Neural progenitor cell (in vitro differentiated cells): ENCODE data around the gene CTNNBIP1. TPM values are rescaled to one million over a fixed set of nuclear protein-coding genes. Genes with fewer than 3 reads are reported as not detected.
A peak's percentile ranks its signal among the peaks of the same experiment; 100 is the strongest.

Source experiments
- DNase-seq: peaks from one replicate; pipeline ENCODE4 v3.0.0-alpha.2; 2016; ENCODE audit warnings: low spot score
- H2AFZ ChIP-seq: fragments of 200-600 bp; sonication (generic); replicated peaks from 2 replicates; pipeline ENCODE4 v1.6.1; 2016; ENCODE audit warnings: antibody characterized with exemption
- H3F3A ChIP-seq: fragments of 200-600 bp; sonication (generic); 2 replicates; pipeline ENCODE4 v1.6.1; 2016; ENCODE audit warnings: antibody characterized with exemption, low read depth
- H3K27ac ChIP-seq: fragments of 200-600 bp; sonication (generic); 2 replicates; pipeline ENCODE4 v1.5.1; 2016; ENCODE audit warnings: mild to moderate bottlenecking
- H3K27me3 ChIP-seq: fragments of 200-600 bp; sonication (generic); 2 replicates; pipeline ENCODE4 v1.6.1; 2016; ENCODE audit warnings: mild to moderate bottlenecking, moderate library complexity
- H3K36me3 ChIP-seq: fragments of 200-600 bp; sonication (generic); 2 replicates; pipeline ENCODE4 v1.5.1; 2016
- H3K4me1 ChIP-seq: fragments of 200-600 bp; sonication (generic); 2 replicates; pipeline ENCODE4 v1.6.1; 2016; ENCODE audit warnings: mixed run types
- H3K4me2 ChIP-seq: fragments of 200-600 bp; sonication (generic); 2 replicates; pipeline ENCODE4 v1.6.1; 2016
- H3K4me3 ChIP-seq: fragments of 200-600 bp; sonication (generic); 2 replicates; pipeline ENCODE4 v1.5.1; 2016
- H3K79me2 ChIP-seq: fragments of 200-600 bp; sonication (generic); 2 replicates; pipeline ENCODE4 v1.6.1; 2016; ENCODE audit warnings: low read depth
- H3K9ac ChIP-seq: fragments of 200-600 bp; sonication (generic); 2 replicates; pipeline ENCODE4 v1.6.1; 2016
- H3K9me3 ChIP-seq: fragments of 200-600 bp; sonication (generic); 2 replicates; pipeline ENCODE4 v1.5.1; 2016; ENCODE audit warnings: low read depth
- H4K20me1 ChIP-seq: fragments of 200-600 bp; sonication (generic); 2 replicates; pipeline ENCODE4 v1.6.1; 2016; ENCODE audit warnings: low read depth
- H3K27ac Mint-ChIP-seq: 3 replicates; pipeline ENCODE4 v1.8.0; 2021; ENCODE audit warnings: mixed read lengths
- H3K27me3 Mint-ChIP-seq: 2 replicates; pipeline ENCODE4 v1.8.0; 2022; ENCODE audit warnings: low read depth, mild to moderate bottlenecking, inconsistent platforms, moderate library complexity, mixed read lengths; ENCODE audit not compliant: insufficient read depth
- H3K36me3 Mint-ChIP-seq: 3 replicates; pipeline ENCODE4 v1.8.0; 2021; ENCODE audit warnings: mixed read lengths
- H3K4me1 Mint-ChIP-seq: 3 replicates; pipeline ENCODE4 v1.8.0; 2021; ENCODE audit warnings: mixed read lengths
- H3K4me3 Mint-ChIP-seq: 3 replicates; pipeline ENCODE4 v1.8.0; 2021; ENCODE audit warnings: mild to moderate bottlenecking, moderate library complexity, mixed read lengths
- H3K9me3 Mint-ChIP-seq: 3 replicates; pipeline ENCODE4 v1.8.0; 2020; ENCODE audit warnings: mixed read lengths
- EZH2 ChIP-seq: fragments of 200-600 bp; sonication (generic); IDR thresholded peaks from 2 replicates; pipeline ENCODE4 v1.6.1; 2017; ENCODE audit warnings: antibody characterized with exemption, mild to moderate bottlenecking, moderate library complexity
- EZH2phosphoT487 ChIP-seq: fragments of 200-600 bp; sonication (generic); IDR thresholded peaks from 2 replicates; pipeline ENCODE4 v1.6.1; 2017; ENCODE audit warnings: antibody characterized with exemption
- total RNA-seq: library from RNA; depleted of rRNA; stranded (reverse); fragments of >200 nt; gene quantifications from 2 replicates; pipeline ENCODE4 v1.2.3, GENCODE V29; 2015; ENCODE audit warnings: low replicate concordance
- TF ChIP-seq, protein P1 (sequence below): fragments of 200-600 bp; sonication (generic); IDR thresholded peaks from 2 replicates; pipeline ENCODE4 v1.5.1; 2017; ENCODE audit warnings: antibody characterized with exemption, mild to moderate bottlenecking

CTNNBIP1 gene
- total RNA-seq, 1 donor from 2014 or later = 68.8 TPM

DNA sequence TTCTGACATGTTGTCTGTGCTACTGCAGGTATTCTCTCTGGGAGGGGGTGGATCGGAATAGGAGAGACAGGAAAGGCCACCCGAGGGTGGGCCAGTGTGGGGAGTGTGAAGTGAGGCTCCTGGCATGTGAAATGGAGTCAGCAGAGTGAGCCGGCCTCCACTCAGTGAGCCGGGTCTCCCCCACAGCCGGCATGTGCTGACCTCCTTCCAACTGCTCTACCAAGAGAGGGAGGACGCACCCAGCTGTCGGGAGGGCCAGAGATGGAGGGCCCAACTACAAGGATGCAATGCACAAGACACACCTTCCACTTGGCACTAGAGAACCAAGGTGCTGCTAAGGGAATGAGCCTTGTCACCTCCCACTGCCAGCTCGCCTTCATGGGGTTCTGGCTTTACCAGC lies 58.1 kb downstream of the CTNNBIP1 start:
- no peak for TF ChIP-seq EZH2
- TF ChIP-seq, protein P1, sequence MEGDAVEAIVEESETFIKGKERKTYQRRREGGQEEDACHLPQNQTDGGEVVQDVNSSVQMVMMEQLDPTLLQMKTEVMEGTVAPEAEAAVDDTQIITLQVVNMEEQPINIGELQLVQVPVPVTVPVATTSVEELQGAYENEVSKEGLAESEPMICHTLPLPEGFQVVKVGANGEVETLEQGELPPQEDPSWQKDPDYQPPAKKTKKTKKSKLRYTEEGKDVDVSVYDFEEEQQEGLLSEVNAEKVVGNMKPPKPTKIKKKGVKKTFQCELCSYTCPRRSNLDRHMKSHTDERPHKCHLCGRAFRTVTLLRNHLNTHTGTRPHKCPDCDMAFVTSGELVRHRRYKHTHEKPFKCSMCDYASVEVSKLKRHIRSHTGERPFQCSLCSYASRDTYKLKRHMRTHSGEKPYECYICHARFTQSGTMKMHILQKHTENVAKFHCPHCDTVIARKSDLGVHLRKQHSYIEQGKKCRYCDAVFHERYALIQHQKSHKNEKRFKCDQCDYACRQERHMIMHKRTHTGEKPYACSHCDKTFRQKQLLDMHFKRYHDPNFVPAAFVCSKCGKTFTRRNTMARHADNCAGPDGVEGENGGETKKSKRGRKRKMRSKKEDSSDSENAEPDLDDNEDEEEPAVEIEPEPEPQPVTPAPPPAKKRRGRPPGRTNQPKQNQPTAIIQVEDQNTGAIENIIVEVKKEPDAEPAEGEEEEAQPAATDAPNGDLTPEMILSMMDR = no peak
- no peak for TF ChIP-seq EZH2phosphoT487
- H3K9ac ChIP-seq = no peak overlapping the region
- H2AFZ ChIP-seq = no peak overlapping the region
- H3K9me3 Mint-ChIP-seq = peaks cover 7% of the 10 kb centered on the region
- no peak overlapping the region for H3K4me3 ChIP-seq
- no peak overlapping the region for H3K27ac ChIP-seq
- peaks cover 24% of the 10 kb centered on the region for H3F3A ChIP-seq
- H3K9me3 ChIP-seq = no peaks in the 10 kb centered on the region
- no peaks in the 10 kb centered on the region for H3K79me2 ChIP-seq
- no peak overlapping the region for H3K4me2 ChIP-seq
- peaks cover 24% of the 10 kb centered on the region for H3K4me1 Mint-ChIP-seq
- peaks cover 16% of the 10 kb centered on the region for H3K36me3 Mint-ChIP-seq
- H3K4me1 ChIP-seq = peaks cover 21% of the 10 kb centered on the region
- no peak overlapping the region for H3K27ac Mint-ChIP-seq
- H3K36me3 ChIP-seq = no peaks in the 10 kb centered on the region
- H3K4me3 Mint-ChIP-seq = no peak overlapping the region
- H3K27me3 Mint-ChIP-seq = no peaks in the 10 kb centered on the region
- no peaks in the 10 kb centered on the region for H3K27me3 ChIP-seq
- no peak for DNase-seq
- peaks cover 4% of the 10 kb centered on the region for H4K20me1 ChIP-seq

DNA sequence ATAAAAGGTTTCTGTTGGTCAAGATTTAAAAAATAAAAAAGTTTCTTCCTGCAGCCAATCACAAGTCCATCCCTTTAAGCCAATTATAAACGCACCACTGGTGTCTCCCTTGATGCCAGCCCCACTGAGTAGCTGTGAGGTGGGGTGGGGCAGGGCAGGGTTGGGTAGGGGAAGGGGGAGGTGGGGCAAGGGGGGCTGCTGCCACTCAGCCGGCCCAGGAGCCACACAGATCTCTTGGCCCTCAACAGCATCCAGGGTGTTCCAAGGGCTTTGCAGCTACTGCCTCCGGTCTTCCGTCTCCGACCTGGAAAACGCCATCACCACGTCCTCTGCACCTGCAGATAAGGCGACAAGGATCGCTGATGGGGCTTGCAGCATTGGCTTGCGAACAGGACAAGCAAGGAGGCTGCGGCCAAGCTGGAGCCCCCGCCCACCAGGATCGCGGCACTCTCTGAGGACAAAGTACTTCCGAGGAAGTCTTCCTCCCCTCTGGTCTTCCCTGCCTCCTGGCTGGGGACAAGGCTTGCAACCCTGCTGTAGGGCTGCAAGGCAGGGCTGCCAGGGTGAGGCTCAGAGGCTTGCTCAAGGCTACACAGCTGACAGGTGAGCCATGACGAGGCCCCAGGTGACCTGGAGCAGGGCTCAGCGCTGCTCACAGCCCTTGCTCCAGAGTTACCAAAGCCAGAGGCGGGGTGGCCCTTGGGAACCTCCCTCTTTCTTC lies 59.5 kb downstream of the CTNNBIP1 start:
- H3K4me1 ChIP-seq = peaks cover 30% of the 10 kb centered on the region
- Mint-ChIP-seq H3K36me3 (peaks cover 13% of the 10 kb centered on the region), H3K4me3 (no peak overlapping the region), H3K9me3 (peaks cover 7% of the 10 kb centered on the region), H3K27me3 (no peaks in the 10 kb centered on the region), H3K4me1 (peaks cover 31% of the 10 kb centered on the region), H3K27ac (peak overlapping the region; percentile 43)
- no peak overlapping the region for H3K4me3 ChIP-seq
- no peaks in the 10 kb centered on the region for H3K9me3 ChIP-seq
- peak overlapping the region; percentile 37 for H3K27ac ChIP-seq
- H2AFZ ChIP-seq = no peak overlapping the region
- peaks cover 12% of the 10 kb centered on the region for H4K20me1 ChIP-seq
- H3K4me2 ChIP-seq = no peak overlapping the region
- DNase-seq = no peak
- H3K36me3 ChIP-seq = no peaks in the 10 kb centered on the region
- TF ChIP-seq, protein P1 = no peak
- H3K27me3 ChIP-seq = no peaks in the 10 kb centered on the region
- H3K79me2 ChIP-seq = no peaks in the 10 kb centered on the region
- H3K9ac ChIP-seq = no peak overlapping the region
- H3F3A ChIP-seq = peaks cover 24% of the 10 kb centered on the region

DNA sequence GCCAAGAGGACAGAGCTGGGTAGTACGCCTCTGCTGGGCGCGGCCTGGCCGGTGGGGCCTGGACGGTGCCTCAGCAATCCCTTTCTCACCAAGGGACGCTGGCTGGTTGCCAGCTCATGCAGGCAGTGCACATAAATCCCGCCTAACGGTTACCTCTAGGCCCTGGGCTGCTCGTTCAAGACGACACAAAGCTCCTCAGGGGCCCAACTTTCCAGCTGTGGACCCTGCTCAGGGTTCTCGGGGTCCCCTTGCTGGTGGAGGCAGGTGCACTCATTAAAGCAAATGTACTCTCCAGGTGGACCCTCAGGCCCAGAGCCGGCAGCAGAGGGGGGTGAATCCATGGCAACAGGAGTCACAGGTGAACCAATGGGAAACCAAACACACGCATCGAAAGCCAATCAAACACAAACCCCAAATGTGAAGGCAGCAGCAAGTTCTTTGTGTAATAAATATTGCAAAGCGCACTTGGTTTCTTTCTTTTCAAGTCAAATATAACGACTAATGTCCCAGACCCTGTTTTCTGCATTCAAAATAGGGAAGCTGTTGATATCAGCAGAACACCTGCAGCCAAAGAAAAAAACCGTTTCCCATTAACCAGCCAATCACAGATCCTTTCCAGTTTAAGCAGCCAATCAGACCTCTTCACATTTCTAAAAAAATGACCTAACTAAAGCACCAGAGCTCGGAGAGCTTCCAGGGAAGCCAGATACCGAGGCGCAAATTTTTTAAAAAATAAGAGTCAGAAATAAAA lies 60.2 kb downstream of the CTNNBIP1 start:
- Histone ChIP-seq H3K27me3 (no peaks in the 10 kb centered on the region), H3K4me1 (peaks cover 30% of the 10 kb centered on the region), H3K4me2 (no peak overlapping the region), H3K9ac (no peak overlapping the region), H2AFZ (no peak overlapping the region), H3K4me3 (no peak overlapping the region), H3K27ac (peak overlapping the region; percentile 37), H3K79me2 (no peaks in the 10 kb centered on the region), H3K9me3 (no peaks in the 10 kb centered on the region), H3K36me3 (no peaks in the 10 kb centered on the region), H3F3A (peaks cover 24% of the 10 kb centered on the region), H4K20me1 (peaks cover 12% of the 10 kb centered on the region)
- no peak overlapping the region for H3K4me3 Mint-ChIP-seq
- TF ChIP-seq, protein P1 = no peak
- TF ChIP-seq EZH2phosphoT487 = no peak
- no peak for TF ChIP-seq EZH2
- H3K27me3 Mint-ChIP-seq = no peaks in the 10 kb centered on the region
- peaks cover 7% of the 10 kb centered on the region for H3K9me3 Mint-ChIP-seq
- H3K36me3 Mint-ChIP-seq = peaks cover 9% of the 10 kb centered on the region
- H3K27ac Mint-ChIP-seq = peak overlapping the region; percentile 30
- peaks cover 34% of the 10 kb centered on the region for H3K4me1 Mint-ChIP-seq
- DNase-seq = no peak
